ENCODE results near the gene STAB2. TPM values are rescaled to one million over a fixed set of nuclear protein-coding genes. Genes with fewer than 3 reads are reported as not detected.

STAB2 gene
- total RNA-seq, 1 donor: not detected

DNA sequence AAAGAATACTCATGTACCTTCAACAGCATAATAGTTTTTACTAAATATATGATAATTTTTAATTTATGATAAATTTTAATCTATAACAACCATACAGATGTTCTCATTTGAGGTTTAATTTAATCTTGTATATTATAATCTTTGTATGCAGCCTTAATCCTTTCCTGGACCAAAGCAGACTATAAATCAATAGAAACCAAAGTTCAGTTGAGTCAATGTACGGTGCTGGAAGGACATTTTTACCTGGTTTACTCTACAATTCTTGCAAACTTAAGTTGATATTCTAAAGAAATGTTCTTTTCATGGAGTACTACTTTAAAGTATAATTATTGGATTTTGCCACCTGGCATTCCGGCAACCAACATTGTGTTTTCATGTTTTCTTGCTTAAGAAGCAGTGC lies 118.0 kb downstream of the STAB2 start:
- Histone ChIP-seq H3K4me3 (ENCODE audit: insufficient read depth, low read length) (no peak overlapping the region), H3K79me2 (ENCODE audit: insufficient read depth, low read length) (no peaks in the 10 kb centered on the region), H3K36me3 (ENCODE audit: insufficient read depth, low read length) (no peaks in the 10 kb centered on the region), H3K9me3 (ENCODE audit: low read depth, low read length) (no peaks in the 10 kb centered on the region), H3K27me3 (ENCODE audit: insufficient read depth, low read length) (peaks cover 3% of the 10 kb centered on the region), H4K20me1 (ENCODE audit: insufficient read depth, low read length) (no peaks in the 10 kb centered on the region), H3K4me1 (ENCODE audit: insufficient read depth, low read length) (no peaks in the 10 kb centered on the region), H2AFZ (ENCODE audit: low read length) (no peak overlapping the region), H3K27ac (ENCODE audit: low read depth, low read length) (no peak overlapping the region), H3K4me2 (ENCODE audit: insufficient read depth, low read length) (no peak overlapping the region)
- TF ChIP-seq, protein P1, sequence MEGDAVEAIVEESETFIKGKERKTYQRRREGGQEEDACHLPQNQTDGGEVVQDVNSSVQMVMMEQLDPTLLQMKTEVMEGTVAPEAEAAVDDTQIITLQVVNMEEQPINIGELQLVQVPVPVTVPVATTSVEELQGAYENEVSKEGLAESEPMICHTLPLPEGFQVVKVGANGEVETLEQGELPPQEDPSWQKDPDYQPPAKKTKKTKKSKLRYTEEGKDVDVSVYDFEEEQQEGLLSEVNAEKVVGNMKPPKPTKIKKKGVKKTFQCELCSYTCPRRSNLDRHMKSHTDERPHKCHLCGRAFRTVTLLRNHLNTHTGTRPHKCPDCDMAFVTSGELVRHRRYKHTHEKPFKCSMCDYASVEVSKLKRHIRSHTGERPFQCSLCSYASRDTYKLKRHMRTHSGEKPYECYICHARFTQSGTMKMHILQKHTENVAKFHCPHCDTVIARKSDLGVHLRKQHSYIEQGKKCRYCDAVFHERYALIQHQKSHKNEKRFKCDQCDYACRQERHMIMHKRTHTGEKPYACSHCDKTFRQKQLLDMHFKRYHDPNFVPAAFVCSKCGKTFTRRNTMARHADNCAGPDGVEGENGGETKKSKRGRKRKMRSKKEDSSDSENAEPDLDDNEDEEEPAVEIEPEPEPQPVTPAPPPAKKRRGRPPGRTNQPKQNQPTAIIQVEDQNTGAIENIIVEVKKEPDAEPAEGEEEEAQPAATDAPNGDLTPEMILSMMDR (IDR thresholded peaks at IDR 0.05; ENCODE audit: extremely low read depth, low read depth, low read length): no peak
- DNase-seq (ENCODE audit: insufficient read length, low spot score, missing footprints): no peak

DNA sequence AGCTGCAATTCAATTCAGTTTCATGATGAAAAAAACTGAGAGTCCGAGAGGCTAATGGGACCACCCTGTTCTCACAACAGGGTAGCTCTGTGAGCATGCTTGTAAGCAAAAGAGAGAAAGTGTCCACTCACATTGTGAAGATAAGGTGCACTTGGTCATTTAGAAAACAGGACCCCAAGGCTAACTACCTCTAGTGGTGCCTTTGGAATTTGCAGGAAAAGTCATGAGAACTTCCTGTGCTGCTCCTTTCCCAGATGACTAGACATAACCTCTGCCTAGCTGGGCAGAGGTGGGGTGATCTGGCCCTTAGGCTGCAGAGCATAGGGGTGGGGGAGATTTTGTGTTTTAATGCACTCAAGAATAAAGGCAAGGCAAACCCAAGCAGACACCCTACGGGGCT lies 118.9 kb downstream of the STAB2 start:
- TF ChIP-seq, protein P1 (IDR thresholded peaks at IDR 0.05; ENCODE audit: extremely low read depth, low read depth, low read length): no peak
- H3K27ac ChIP-seq (ENCODE audit: low read depth, low read length): no peak overlapping the region
- no peaks in the 10 kb centered on the region for H3K79me2 ChIP-seq (ENCODE audit: insufficient read depth, low read length)
- no peak overlapping the region for H3K4me2 ChIP-seq (ENCODE audit: insufficient read depth, low read length)
- H3K4me3 ChIP-seq (ENCODE audit: insufficient read depth, low read length): no peak overlapping the region
- H2AFZ ChIP-seq (ENCODE audit: low read length): no peak overlapping the region
- DNase-seq (ENCODE audit: insufficient read length, low spot score, missing footprints): no peak
- no peaks in the 10 kb centered on the region for H3K36me3 ChIP-seq (ENCODE audit: insufficient read depth, low read length)
- no peaks in the 10 kb centered on the region for H3K4me1 ChIP-seq (ENCODE audit: insufficient read depth, low read length)
- no peaks in the 10 kb centered on the region for H4K20me1 ChIP-seq (ENCODE audit: insufficient read depth, low read length)
- no peaks in the 10 kb centered on the region for H3K9me3 ChIP-seq (ENCODE audit: low read depth, low read length)
- peaks cover 3% of the 10 kb centered on the region for H3K27me3 ChIP-seq (ENCODE audit: insufficient read depth, low read length)

DNA sequence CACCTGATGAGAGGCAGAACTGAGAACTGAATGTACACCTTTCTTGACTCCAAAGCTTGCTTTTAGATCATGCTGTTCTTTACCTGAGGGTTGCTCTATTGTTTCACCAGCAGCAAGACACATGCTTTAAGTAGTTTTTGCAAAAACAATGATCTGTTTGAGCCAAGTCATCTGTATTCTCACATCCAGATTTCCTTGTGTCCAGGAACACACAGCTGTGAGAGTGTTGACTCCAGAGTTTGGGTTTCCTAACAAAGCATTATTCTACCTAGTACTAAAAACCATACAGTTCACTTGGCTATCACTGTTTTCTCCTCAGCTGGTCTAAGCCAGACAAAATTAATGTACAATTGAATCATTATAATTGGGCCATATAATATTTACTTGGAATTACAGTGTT lies 120.4 kb downstream of the STAB2 start:
- no peaks in the 10 kb centered on the region for H3K79me2 ChIP-seq (ENCODE audit: insufficient read depth, low read length)
- no peak overlapping the region for H2AFZ ChIP-seq (ENCODE audit: low read length)

DNA sequence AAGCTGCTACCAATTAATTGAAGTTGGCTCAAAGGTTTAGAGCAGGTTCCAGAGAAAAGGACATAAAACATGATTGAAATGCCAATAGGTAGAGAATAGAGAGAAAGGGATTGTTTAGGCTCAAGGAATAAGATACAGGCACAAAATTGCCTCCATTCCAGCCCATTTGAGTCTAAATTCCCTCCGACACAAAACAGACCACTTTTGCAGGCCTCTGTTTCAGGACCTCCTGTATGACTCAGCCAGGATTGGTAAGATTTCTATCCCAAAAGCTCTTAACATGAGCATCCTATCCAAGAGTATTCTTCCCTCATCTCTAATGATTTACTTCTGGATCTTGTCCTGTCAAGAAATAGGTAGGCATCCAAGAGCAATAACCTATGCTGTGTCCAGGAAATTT lies 123.5 kb downstream of the STAB2 start:
- no peak for DNase-seq (ENCODE audit: insufficient read length, low spot score, missing footprints)
- Histone ChIP-seq H3K4me1 (ENCODE audit: insufficient read depth, low read length) (no peaks in the 10 kb centered on the region), H3K9me3 (ENCODE audit: low read depth, low read length) (no peaks in the 10 kb centered on the region), H3K27me3 (ENCODE audit: insufficient read depth, low read length) (peaks cover 3% of the 10 kb centered on the region), H3K4me3 (ENCODE audit: insufficient read depth, low read length) (no peak overlapping the region), H4K20me1 (ENCODE audit: insufficient read depth, low read length) (no peaks in the 10 kb centered on the region), H3K36me3 (ENCODE audit: insufficient read depth, low read length) (no peaks in the 10 kb centered on the region), H3K4me2 (ENCODE audit: insufficient read depth, low read length) (no peak overlapping the region), H3K27ac (ENCODE audit: low read depth, low read length) (no peak overlapping the region), H2AFZ (ENCODE audit: low read length) (no peak overlapping the region), H3K79me2 (ENCODE audit: insufficient read depth, low read length) (no peaks in the 10 kb centered on the region)
- TF ChIP-seq, protein P1 (IDR thresholded peaks at IDR 0.05; ENCODE audit: extremely low read depth, low read depth, low read length): no peak

More for the DNA sequence above, 120.4 kb downstream of the STAB2 start:
- H3K36me3 ChIP-seq (ENCODE audit: insufficient read depth, low read length): no peaks in the 10 kb centered on the region
- DNase-seq (ENCODE audit: insufficient read length, low spot score, missing footprints): no peak
- no peak overlapping the region for H3K27ac ChIP-seq (ENCODE audit: low read depth, low read length)
- H4K20me1 ChIP-seq (ENCODE audit: insufficient read depth, low read length): no peaks in the 10 kb centered on the region
- peaks cover 3% of the 10 kb centered on the region for H3K27me3 ChIP-seq (ENCODE audit: insufficient read depth, low read length)
- no peak overlapping the region for H3K4me2 ChIP-seq (ENCODE audit: insufficient read depth, low read length)
- no peak overlapping the region for H3K4me3 ChIP-seq (ENCODE audit: insufficient read depth, low read length)
- no peaks in the 10 kb centered on the region for H3K4me1 ChIP-seq (ENCODE audit: insufficient read depth, low read length)
- H3K9me3 ChIP-seq (ENCODE audit: low read depth, low read length): no peaks in the 10 kb centered on the region
- TF ChIP-seq, protein P1 (IDR thresholded peaks at IDR 0.05; ENCODE audit: extremely low read depth, low read depth, low read length): no peak
